ENCODE results near the gene OR6V1. TPM values are rescaled to one million over a fixed set of nuclear protein-coding genes. Genes with fewer than 3 reads are reported as not detected.
A peak's percentile ranks its signal among the peaks of the same experiment; 100 is the strongest.

Gene OR6V1
- total RNA-seq: not detected
- long read RNA-seq: 0 reads

- intact Hi-C loops (cut with DNase I, micrococcal nuclease): no loop called here
- ATAC-seq (no peak), DNase-seq (no peak)
These were observed at the start of gene OR6V1 for GRCh38 chr7:143052041-143052440. TSS of gene OR6V1 (plus strand) at chr7:143052341. CDS start at chr7:143052341, 0 bp downstream.

GRCh38 chr7:143002898-143003297 lies 49.2 kb upstream of the OR6V1 start:
- intact Hi-C loops (cut with DNase I, micrococcal nuclease): loop anchor here (10.0 kb wide), 2 partner anchors 148 to 212 kb away; partner anchors contain the start of gene EPHB6 (in 1 of the 2)
- peak; percentile 91 for ATAC-seq
- peak; percentile 29 to 58 for DNase-seq

- no peak for DNase-seq
These were observed 48.6 kb upstream of the OR6V1 start for GRCh38 chr7:143003393-143004051.

GRCh38 chr7:143005632-143006260 lies 46.4 kb upstream of the OR6V1 start:
- DNase-seq (no peak), ATAC-seq (no peak)
- intact Hi-C loops (cut with DNase I, micrococcal nuclease): loop anchor here (10.0 kb wide), 2 partner anchors 151 to 209 kb away; partner anchors contain the start of gene EPHB6 (in 1 of the 2)

More at GRCh38 chr7:143003393-143004051, 48.6 kb upstream of the OR6V1 start:
- ATAC-seq: peak; percentile 75
- intact Hi-C loops (cut with DNase I, micrococcal nuclease): loop anchor here (10.0 kb wide), 2 partner anchors 149 to 211 kb away; partner anchors contain the start of gene EPHB6 (in 1 of the 2)

GRCh38 chr7:143008007-143008901 lies 43.9 kb upstream of the OR6V1 start:
- intact Hi-C loops (cut with DNase I, micrococcal nuclease): loop anchor here (2.0 to 10.0 kb wide), 3 partner anchors 153 to 207 kb away; partner anchors contain the start of gene EPHB6 (in 1 of the 2)
- ATAC-seq (peak; percentile 89), DNase-seq (peak; percentile 42 to 84)

- ATAC-seq: no peak
- intact Hi-C loops (cut with DNase I, micrococcal nuclease): no loop called here
- DNase-seq: no peak
These were observed 40.1 kb upstream of the OR6V1 start for GRCh38 chr7:143012001-143012400.

- intact Hi-C loops (cut with DNase I, micrococcal nuclease): no loop called here
- DNase-seq (no peak), ATAC-seq (no peak)
These were observed 39.7 kb upstream of the OR6V1 start for GRCh38 chr7:143012409-143012808.

GRCh38 chr7:143013473-143013872 lies 38.7 kb upstream of the OR6V1 start:
- intact Hi-C loops (cut with DNase I, micrococcal nuclease): no loop called here
- no peak for DNase-seq
- no peak for ATAC-seq

GRCh38 chr7:143013893-143014292 lies 38.2 kb upstream of the OR6V1 start:
- ATAC-seq (no peak), DNase-seq (no peak)
- intact Hi-C loops (cut with DNase I, micrococcal nuclease): no loop called here

GRCh38 chr7:143015084-143015483 lies 37.1 kb upstream of the OR6V1 start:
- DNase-seq: no peak
- no peak for ATAC-seq
- intact Hi-C loops (cut with DNase I, micrococcal nuclease): no loop called here

- DNase-seq (no peak), ATAC-seq (no peak)
- intact Hi-C loops (cut with DNase I, micrococcal nuclease): no loop called here
These were observed 36.1 kb upstream of the OR6V1 start for GRCh38 chr7:143015926-143016490.

GRCh38 chr7:143016996-143017395 lies 35.1 kb upstream of the OR6V1 start:
- ATAC-seq (no peak), DNase-seq (no peak)
- intact Hi-C loops (cut with DNase I, micrococcal nuclease): no loop called here

- no peak for ATAC-seq
These were observed 33.2 kb upstream of the OR6V1 start for GRCh38 chr7:143018931-143019330.

GRCh38 chr7:143023047-143023446 lies 29.1 kb upstream of the OR6V1 start:
- DNase-seq (no peak), ATAC-seq (no peak)
- intact Hi-C loops (cut with DNase I, micrococcal nuclease): no loop called here

More at GRCh38 chr7:143018931-143019330, 33.2 kb upstream of the OR6V1 start:
- DNase-seq: no peak
- intact Hi-C loops (cut with DNase I, micrococcal nuclease): no loop called here

- DNase-seq: no peak
- intact Hi-C loops (cut with DNase I, micrococcal nuclease): no loop called here
- no peak for ATAC-seq
These were observed 26.8 kb upstream of the OR6V1 start for GRCh38 chr7:143025371-143025770.

- intact Hi-C loops (cut with DNase I, micrococcal nuclease): no loop called here
- no peak for ATAC-seq
- no peak for DNase-seq
These were observed 25.1 kb upstream of the OR6V1 start, which contains the start of gene OR9A2 for GRCh38 chr7:143027032-143027431. TSS of gene OR9A2 (minus strand) at chr7:143027132. CDS start at chr7:143027132, 0 bp downstream.

GRCh38 chr7:143027683-143028082 lies 24.5 kb upstream of the OR6V1 start:
- intact Hi-C loops (cut with DNase I, micrococcal nuclease): no loop called here
- ATAC-seq (no peak), DNase-seq (no peak)

- intact Hi-C loops (cut with DNase I, micrococcal nuclease): no loop called here
- DNase-seq (no peak), ATAC-seq (no peak)
These were observed 13.5 kb upstream of the OR6V1 start for GRCh38 chr7:143038635-143039034.

GRCh38 chr7:143040209-143040715 lies 11.9 kb upstream of the OR6V1 start:
- no peak for ATAC-seq

More at GRCh38 chr7:143040209-143040715, 11.9 kb upstream of the OR6V1 start:
- no peak for DNase-seq
- intact Hi-C loops (cut with DNase I, micrococcal nuclease): no loop called here
